Measurements from ENCODE around the gene CCBE1. TPM values are rescaled to one million over a fixed set of nuclear protein-coding genes. Genes with fewer than 3 reads are reported as not detected.
"Not testable (repeated sequence)": the region's sequence is repeated elsewhere in the genome, so short reads cannot be mapped to it uniquely, and the experiment has no call there.

CCBE1 gene
- total RNA-seq, 1 donor from 2014 or later, result not detected

- intact Hi-C loops (cut with micrococcal nuclease), result no loop called here
Measured at GRCh38 chr18:59657012-59657411, 40.2 kb downstream of the CCBE1 start.

- intact Hi-C loops (cut with micrococcal nuclease), result no loop called here
Measured at GRCh38 chr18:59656373-59656887, 40.8 kb downstream of the CCBE1 start.

- intact Hi-C loops (cut with micrococcal nuclease), result no loop called here
Measured at GRCh38 chr18:59655676-59656075, 41.5 kb downstream of the CCBE1 start.

- intact Hi-C loops (cut with micrococcal nuclease), result no loop called here
Measured at GRCh38 chr18:59651071-59651470, 46.2 kb downstream of the CCBE1 start.

- intact Hi-C loops (cut with micrococcal nuclease), result no loop called here
Measured at GRCh38 chr18:59650266-59650820, 46.9 kb downstream of the CCBE1 start.

GRCh38 chr18:59649591-59649990 is 47.6 kb downstream of the CCBE1 start:
- intact Hi-C loops (cut with micrococcal nuclease), result no loop called here

GRCh38 chr18:59648469-59648868 is 48.8 kb downstream of the CCBE1 start:
- intact Hi-C loops (cut with micrococcal nuclease), result not testable (repeated sequence)

GRCh38 chr18:59646963-59647307 is 50.3 kb downstream of the CCBE1 start:
- intact Hi-C loops (cut with micrococcal nuclease), result no loop called here

- intact Hi-C loops (cut with micrococcal nuclease), result no loop called here
Measured at GRCh38 chr18:59646228-59646962, 50.8 kb downstream of the CCBE1 start.

- intact Hi-C loops (cut with micrococcal nuclease), result no loop called here
Measured at GRCh38 chr18:59643740-59644139, 53.5 kb downstream of the CCBE1 start.

- intact Hi-C loops (cut with micrococcal nuclease), result no loop called here
Measured at GRCh38 chr18:59640721-59641120, 56.5 kb downstream of the CCBE1 start.

GRCh38 chr18:59639821-59640220 is 57.4 kb downstream of the CCBE1 start:
- intact Hi-C loops (cut with micrococcal nuclease), result no loop called here

GRCh38 chr18:59639136-59639535 is 58.1 kb downstream of the CCBE1 start:
- intact Hi-C loops (cut with micrococcal nuclease), result no loop called here

- intact Hi-C loops (cut with micrococcal nuclease), result no loop called here
Measured at GRCh38 chr18:59633961-59634485, 63.2 kb downstream of the CCBE1 start.

GRCh38 chr18:59633317-59633716 is 63.9 kb downstream of the CCBE1 start:
- intact Hi-C loops (cut with micrococcal nuclease), result no loop called here

GRCh38 chr18:59631583-59632181 is 65.5 kb downstream of the CCBE1 start:
- intact Hi-C loops (cut with micrococcal nuclease), result loop anchor here (2.0 kb wide), 1 partner anchor 191 kb away; no protein-coding TSS in a partner anchor

- intact Hi-C loops (cut with micrococcal nuclease), result loop anchor here (2.0 kb wide), 1 partner anchor 193 kb away; no protein-coding TSS in a partner anchor
Measured at GRCh38 chr18:59629894-59630293, 67.3 kb downstream of the CCBE1 start.

GRCh38 chr18:59628995-59629394 is 68.2 kb downstream of the CCBE1 start:
- intact Hi-C loops (cut with micrococcal nuclease), result no loop called here

- intact Hi-C loops (cut with micrococcal nuclease), result no loop called here
Measured at GRCh38 chr18:59627414-59627813, 69.8 kb downstream of the CCBE1 start.

GRCh38 chr18:59624369-59624765 is 72.9 kb downstream of the CCBE1 start:
- intact Hi-C loops (cut with micrococcal nuclease), result no loop called here

GRCh38 chr18:59623456-59624368 is 73.5 kb downstream of the CCBE1 start:
- intact Hi-C loops (cut with micrococcal nuclease), result no loop called here
